Skeletal muscle cell (primary cell): Measurements from ENCODE around the gene LARP7.

ENCODE experiments used
- DNase-seq: peaks from one replicate; pipeline ENCODE4 v3.0.0-alpha.2; 2010; ENCODE audit warnings: low read depth
- H3K4me3 ChIP-seq: 2 replicates; pipeline ENCODE4 v1.5.1; 2011; ENCODE audit warnings: low read depth, mild to moderate bottlenecking, control low read depth, low read length, moderate library complexity

Gene LARP7

DNA sequence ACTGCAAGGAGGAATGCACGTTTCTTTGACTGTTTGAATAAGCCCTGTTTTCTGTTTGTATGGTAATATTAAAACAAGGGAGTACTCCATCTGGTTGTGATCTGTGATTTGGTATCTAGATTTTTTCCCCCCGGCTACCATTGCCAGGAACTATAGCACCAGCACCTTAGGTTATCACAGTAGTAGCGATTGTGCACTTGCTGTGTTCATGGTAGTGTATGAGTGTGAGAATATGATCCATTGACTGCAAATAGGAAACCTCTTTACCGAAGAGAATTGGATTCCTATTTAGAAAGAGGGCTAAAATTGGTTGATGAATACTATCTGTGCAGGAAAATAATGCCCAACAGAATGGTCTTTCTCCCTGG is 69.9 kb downstream of the LARP7 start:
- no peak for DNase-seq
- H3K4me3 ChIP-seq, result no peak overlapping the region
